RWPE1 (cell line): ENCODE measurements around the gene KAZN.

Experiments used
- CTCF ChIA-PET: fragments of 350-600 bp; sonication (Branson Sonifier 250); formaldehyde crosslinking; extraction: SDS; loops from one replicate; lab custom pipeline; 2021; lab: Yijun Ruan, JAX
- POLR2A ChIA-PET: fragments of 400-600 bp; formaldehyde crosslinking; extraction: SDS; loops from one replicate; lab custom pipeline; 2020; ENCODE audit warnings: antibody characterized with exemption; ENCODE audit not compliant: low non-redundant PET; lab: Yijun Ruan, JAX
- DNase-seq: peaks from one replicate; pipeline ENCODE4 v3.0.0; 2012; ENCODE audit warnings: low spot score
- H3K27ac ChIP-seq: fragments of 450-650 bp; 2 replicates; pipeline ENCODE4 v1.5.1; 2017
- TF ChIP-seq, protein P1 (sequence below): fragments of 450-650 bp; conservative IDR thresholded peaks from 2 replicates; pipeline ENCODE4 v1.5.1; 2017; ENCODE audit warnings: low read depth, mild to moderate bottlenecking

The KAZN gene

DNA sequence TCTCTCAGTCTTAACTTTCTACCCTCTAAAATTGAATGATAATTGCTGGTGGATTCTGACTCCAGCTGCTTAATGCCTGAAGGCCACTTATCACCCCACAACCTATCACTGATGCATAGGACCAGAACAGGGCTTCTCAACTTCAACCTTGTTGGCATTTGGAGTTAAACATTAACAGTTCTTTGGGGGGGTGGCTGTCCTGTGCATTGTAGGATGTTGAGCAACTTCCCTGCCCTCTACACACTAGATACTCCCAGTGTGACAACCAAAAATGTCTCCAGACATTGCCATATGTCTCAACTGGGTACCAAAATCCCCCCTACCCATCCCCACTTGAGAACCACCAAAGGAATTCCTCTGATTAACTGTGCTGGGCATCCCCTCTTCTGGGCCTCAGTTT is 279.6 kb downstream of the KAZN start:
- POLR2A ChIA-PET: no interaction called here
- H3K27ac ChIP-seq: no peak overlapping the region
- no peak for DNase-seq
- TF ChIP-seq, protein P1, sequence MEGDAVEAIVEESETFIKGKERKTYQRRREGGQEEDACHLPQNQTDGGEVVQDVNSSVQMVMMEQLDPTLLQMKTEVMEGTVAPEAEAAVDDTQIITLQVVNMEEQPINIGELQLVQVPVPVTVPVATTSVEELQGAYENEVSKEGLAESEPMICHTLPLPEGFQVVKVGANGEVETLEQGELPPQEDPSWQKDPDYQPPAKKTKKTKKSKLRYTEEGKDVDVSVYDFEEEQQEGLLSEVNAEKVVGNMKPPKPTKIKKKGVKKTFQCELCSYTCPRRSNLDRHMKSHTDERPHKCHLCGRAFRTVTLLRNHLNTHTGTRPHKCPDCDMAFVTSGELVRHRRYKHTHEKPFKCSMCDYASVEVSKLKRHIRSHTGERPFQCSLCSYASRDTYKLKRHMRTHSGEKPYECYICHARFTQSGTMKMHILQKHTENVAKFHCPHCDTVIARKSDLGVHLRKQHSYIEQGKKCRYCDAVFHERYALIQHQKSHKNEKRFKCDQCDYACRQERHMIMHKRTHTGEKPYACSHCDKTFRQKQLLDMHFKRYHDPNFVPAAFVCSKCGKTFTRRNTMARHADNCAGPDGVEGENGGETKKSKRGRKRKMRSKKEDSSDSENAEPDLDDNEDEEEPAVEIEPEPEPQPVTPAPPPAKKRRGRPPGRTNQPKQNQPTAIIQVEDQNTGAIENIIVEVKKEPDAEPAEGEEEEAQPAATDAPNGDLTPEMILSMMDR: no peak
- CTCF ChIA-PET: interaction anchor here (0.6 kb wide), 1 partner anchor 39 kb away, joined by 4 read pairs; no protein-coding TSS in a partner anchor

DNA sequence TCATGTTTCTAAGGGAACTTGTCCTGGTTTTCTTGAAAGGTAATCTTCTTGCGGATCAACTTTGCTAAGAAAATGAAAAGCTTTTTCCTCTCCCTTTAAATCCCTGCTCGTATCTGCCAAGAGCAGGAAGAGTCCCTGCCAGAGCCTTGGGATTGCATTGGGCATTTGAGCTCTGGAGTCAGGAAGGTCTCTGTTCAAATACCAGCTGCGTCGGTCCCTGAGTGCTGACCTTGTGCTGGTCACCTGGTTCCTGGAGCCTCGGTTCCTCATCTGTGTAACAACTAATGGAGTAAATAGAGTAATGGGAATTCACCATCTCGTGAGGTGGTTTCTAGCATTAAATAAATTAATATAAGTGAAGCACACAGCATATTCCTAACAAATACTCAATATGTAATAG is 280.5 kb downstream of the KAZN start:
- no peak overlapping the region for H3K27ac ChIP-seq
- ChIA-PET CTCF (interaction anchor here (0.6 kb wide), 1 partner anchor 38 kb away, joined by 4 read pairs; no protein-coding TSS in a partner anchor), POLR2A (no interaction called here)
- TF ChIP-seq, protein P1: no peak
- DNase-seq: no peak

DNA sequence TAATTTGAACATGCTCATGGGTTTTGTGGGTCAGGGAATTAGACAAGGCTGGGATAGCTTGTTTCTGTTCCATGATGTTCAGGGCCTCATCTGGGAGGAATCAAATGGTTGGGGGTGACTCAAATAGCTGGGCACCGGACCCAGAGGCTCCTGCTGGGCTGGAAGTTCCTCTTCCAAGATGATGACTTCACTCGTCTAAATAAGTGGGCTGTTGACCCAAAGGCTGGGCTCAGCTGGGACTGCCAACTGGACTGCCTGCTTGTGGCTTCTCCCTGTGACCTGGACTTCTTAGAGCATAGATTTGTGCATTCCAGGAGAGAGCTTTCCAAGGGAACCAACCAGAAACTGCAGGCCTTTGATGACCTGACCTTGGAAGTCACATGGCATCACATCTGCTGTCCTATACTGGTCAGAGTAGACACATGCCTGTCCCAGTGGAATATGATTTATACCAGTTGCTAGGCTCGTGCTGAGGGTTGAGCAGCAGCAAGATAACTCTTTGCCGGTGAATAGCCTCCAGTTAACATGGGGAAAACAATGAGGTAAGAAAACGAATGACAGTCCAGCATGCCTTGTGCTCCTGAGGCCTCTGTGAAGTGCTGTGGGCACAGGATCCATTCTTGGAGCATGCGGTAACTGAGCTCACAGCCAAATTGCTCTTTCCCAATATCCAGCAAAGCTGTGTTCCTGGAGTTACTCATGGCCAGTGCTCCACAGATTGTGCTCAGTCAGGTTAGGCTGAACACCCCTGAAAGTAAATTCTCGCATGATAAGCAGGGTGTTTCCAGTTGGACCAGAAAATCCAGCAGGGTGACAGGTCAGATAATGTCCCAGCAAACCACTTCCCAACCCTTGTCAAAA is 282.2 kb downstream of the KAZN start:
- ChIA-PET CTCF (interaction anchor here (0.6 kb wide), 2 partner anchors 127 to 203 kb away, joined by 3 read pairs; no protein-coding TSS in a partner anchor), POLR2A (no interaction called here)
- TF ChIP-seq, protein P1: no peak
- DNase-seq: no peak
- H3K27ac ChIP-seq: no peak overlapping the region

DNA sequence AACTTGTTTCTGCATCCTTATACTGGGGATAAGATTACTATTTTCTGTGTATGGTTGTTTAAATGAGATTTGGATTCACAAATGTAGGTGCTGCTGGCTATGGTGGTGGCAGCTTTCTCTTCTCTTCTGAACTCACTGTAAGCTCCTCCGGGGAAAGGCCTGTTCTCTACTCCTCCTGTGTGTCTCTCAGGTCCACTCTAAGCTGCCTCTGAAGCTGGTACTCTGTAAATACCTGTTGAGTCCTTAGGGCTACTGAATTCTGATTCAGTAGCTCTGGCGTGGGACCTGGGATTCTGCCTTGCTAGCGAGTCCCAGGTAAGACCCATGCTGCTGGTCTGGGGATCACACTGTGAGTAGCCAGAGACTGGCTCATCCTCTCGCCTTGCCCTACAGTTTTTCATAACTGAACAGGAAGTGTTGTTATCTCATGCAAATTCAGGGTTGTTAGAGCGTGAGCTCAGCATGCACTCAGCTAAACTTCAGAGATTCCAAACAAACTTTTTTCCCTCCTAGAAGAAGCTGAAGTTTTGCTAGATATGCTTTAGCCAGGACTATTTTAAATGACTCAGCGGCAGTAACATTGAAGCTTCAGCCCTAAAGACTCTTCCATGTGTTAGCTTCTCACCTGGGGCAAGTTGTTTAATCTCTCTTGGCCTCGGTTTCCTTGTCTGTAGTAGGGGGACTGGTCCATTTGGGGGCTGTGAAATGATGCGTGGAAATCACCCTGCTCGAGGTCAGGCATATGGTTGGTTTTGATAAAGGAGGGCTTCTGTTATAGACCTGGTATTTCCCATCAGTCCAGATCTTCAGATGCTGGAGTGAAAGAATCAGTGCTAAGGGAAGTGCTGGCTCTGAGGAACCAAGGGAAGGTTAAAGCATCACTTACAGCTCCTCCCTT is 283.5 kb downstream of the KAZN start:
- H3K27ac ChIP-seq: no peak overlapping the region
- ChIA-PET POLR2A (interaction anchor here (0.7 kb wide), 1 partner anchor 920 kb away, joined by 3 read pairs; no protein-coding TSS in a partner anchor), CTCF (no interaction called here)
- DNase-seq: no peak
- TF ChIP-seq, protein P1: no peak

DNA sequence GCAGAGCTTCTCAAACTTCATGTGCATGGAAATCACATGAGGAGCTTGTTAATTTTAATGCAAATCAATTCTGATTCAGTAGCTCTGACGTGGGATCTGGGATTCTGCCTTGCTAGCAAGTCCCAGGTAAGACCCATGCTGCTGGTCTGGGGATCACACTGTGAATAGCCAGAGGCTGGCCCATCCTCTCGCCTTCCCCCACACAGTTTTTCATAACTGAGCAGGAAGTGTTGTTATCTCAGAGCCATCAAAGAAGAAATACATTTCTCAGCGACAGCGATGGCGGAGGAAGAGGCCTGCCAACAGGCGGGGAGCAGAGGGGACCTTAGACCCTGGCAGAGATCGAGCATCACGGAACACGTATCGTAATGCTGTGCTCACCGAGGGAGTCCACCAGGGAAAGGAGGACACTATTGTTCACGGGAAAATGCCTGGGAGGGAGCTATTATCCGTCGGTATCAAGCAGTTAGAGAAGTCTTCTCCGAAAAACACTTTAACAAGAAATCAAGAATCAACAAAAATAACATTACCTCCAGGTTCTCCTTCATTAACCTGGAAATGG is 286.2 kb downstream of the KAZN start:
- ChIA-PET CTCF (interaction anchor here (0.8 kb wide), 1 partner anchor 245 kb away, joined by 4 read pairs; no protein-coding TSS in a partner anchor), POLR2A (no interaction called here)
- TF ChIP-seq, protein P1: no peak
- H3K27ac ChIP-seq: no peak overlapping the region
- DNase-seq: no peak

DNA sequence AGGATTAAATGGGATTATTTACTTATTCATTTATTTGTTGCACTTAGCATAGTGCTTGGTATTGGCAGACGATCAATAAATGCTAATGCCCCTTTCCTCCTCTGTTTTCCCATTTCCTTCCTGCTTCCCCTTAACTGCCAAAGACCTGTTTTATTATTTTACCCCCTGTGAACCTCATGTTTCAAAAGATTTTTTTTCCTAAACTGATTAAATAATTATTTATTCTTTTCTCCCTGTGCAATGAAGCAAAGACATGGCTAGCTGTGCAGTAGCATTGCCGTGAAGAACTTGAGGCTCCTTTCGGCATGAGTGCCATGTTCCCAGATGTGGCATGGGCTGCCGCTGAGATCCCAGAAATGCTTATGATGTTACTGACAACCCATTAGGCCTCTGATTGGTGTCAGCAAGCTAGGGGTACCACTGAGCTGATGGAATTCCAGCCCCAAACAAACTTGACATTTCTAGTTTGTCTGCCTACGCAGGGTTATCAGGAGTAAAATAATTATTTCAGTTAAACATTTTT is 288.6 kb downstream of the KAZN start:
- CTCF ChIA-PET: interaction anchor here (0.6 kb wide), 1 partner anchor 1287 kb away, joined by 3 read pairs; no protein-coding TSS in a partner anchor

More for the DNA sequence above, 288.6 kb downstream of the KAZN start:
- TF ChIP-seq, protein P1: no peak
- POLR2A ChIA-PET: no interaction called here
- no peak overlapping the region for H3K27ac ChIP-seq
- DNase-seq: no peak
